Activated T-cell treated with anti-CD3 and anti-CD28 coated beads, Interleukin-2, amount 50 U/mL, for 24 hours (primary cell): ENCODE results near the gene RDH16.

Experiments
- DNase-seq: peaks from one replicate; pipeline ENCODE4 v3.0.0-alpha.2; 2020
- H3K27ac Mint-ChIP-seq: 2 replicates; pipeline ENCODE4 v1.8.0; 2020; ENCODE audit warnings: mild to moderate bottlenecking, mixed read lengths
- H3K27me3 Mint-ChIP-seq: 2 replicates; pipeline ENCODE4 v1.8.0; 2020; ENCODE audit warnings: mixed read lengths
- H3K36me3 Mint-ChIP-seq: 2 replicates; pipeline ENCODE4 v1.8.0; 2020; ENCODE audit warnings: low read depth, mixed read lengths
- H3K4me1 Mint-ChIP-seq: 2 replicates; pipeline ENCODE4 v1.8.0; 2020; ENCODE audit warnings: low read depth, mixed read lengths
- H3K4me3 Mint-ChIP-seq: 2 replicates; pipeline ENCODE4 v1.8.0; 2020; ENCODE audit warnings: mild to moderate bottlenecking, moderate library complexity, mixed read lengths
- H3K9me3 Mint-ChIP-seq: 2 replicates; pipeline ENCODE4 v1.8.0; 2020; ENCODE audit warnings: mixed read lengths

RDH16 gene, protein sequence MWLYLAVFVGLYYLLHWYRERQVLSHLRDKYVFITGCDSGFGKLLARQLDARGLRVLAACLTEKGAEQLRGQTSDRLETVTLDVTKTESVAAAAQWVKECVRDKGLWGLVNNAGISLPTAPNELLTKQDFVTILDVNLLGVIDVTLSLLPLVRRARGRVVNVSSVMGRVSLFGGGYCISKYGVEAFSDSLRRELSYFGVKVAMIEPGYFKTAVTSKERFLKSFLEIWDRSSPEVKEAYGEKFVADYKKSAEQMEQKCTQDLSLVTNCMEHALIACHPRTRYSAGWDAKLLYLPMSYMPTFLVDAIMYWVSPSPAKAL

DNA sequence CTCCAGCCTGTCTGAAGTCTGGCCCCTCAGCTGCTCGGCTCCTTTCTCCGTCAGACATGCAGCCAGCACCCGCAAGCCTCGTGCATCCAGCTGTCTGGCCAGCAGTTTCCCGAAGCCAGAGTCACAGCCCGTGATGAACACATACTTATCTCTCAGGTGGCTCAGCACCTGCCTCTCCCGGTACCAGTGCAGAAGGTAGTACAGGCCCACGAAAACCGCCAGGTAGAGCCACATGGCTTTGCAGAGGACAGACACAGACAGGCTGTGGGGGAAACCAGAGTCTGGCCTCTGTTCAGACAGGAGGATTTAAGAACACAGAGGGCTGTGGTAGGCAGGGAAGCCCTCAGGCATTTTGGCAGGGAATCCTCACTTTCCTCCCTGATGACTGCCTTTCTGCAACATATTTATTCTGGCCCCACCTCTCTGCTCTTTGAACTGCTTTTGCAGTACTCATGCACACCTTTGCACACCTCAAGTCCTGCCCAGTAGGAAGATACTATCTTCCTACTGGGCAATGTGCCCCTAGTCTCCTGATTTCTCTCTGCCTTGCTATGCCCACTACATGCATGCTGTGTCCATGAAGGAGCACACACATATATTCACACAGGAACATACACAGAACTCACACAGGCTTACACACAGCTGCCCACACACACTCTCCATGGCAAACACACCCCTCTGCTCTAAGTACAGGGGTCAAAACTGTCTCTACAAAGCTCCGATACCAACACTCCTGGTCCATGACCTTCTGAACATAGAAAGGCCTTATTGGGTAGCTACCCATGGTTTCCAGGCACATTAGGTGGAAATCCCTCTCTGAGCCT is at the start of gene RDH16:
TSS of gene RDH16 (minus strand) at position 380 of the 824 bp plus-strand sequence. CDS start at position 234, 146 bp downstream.
- DNase-seq, result no peak
- no peak within 1 kb of the TSS for H3K4me3 Mint-ChIP-seq
- no peaks in the 10 kb centered on the region for H3K9me3 Mint-ChIP-seq
- no peaks in the 10 kb centered on the region for H3K36me3 Mint-ChIP-seq
- H3K27me3 Mint-ChIP-seq, result peaks cover 2% of the 10 kb centered on the region
- no peaks in the 10 kb centered on the region for H3K4me1 Mint-ChIP-seq
- no peak within 1 kb of the TSS for H3K27ac Mint-ChIP-seq

DNA sequence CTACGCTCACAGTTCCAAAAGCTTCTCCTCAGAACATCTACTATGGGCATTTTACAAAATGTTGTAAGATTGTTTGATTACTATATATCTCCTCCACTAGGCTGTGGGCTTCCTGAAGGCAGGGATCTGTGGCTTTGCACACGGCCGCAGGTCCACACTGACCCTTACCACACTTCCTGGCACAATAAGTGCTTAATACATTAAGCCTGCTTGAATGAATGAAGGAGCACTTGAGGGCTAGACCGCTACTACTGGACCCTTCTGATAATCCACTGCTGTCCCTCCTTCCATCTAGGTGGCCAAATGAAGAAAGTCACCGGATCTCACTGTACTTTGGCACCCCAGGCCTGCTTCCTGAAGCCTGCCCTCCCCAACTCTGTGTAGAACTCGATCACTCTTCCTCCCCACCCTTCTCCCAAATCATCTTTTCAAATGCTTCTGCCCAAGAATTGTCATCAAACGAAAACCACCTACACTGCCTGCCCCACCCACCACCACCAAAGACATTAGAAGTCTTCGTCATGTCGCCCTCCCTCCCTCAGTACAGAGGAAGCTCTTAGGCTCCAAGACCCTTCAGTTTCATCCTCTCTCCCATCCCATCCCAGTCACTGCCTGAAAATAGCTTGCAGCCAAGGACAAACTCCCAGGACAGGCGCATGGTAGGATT is 49.5 kb upstream of the RDH16 start:
- H3K27ac Mint-ChIP-seq, result peak overlapping the region; percentile 91
- no peak for DNase-seq
- peaks cover 74% of the 10 kb centered on the region for H3K4me1 Mint-ChIP-seq
- peak overlapping the region; percentile 80 for H3K4me3 Mint-ChIP-seq
- no peaks in the 10 kb centered on the region for H3K9me3 Mint-ChIP-seq
- H3K27me3 Mint-ChIP-seq, result no peaks in the 10 kb centered on the region
- peaks cover 39% of the 10 kb centered on the region for H3K36me3 Mint-ChIP-seq

DNA sequence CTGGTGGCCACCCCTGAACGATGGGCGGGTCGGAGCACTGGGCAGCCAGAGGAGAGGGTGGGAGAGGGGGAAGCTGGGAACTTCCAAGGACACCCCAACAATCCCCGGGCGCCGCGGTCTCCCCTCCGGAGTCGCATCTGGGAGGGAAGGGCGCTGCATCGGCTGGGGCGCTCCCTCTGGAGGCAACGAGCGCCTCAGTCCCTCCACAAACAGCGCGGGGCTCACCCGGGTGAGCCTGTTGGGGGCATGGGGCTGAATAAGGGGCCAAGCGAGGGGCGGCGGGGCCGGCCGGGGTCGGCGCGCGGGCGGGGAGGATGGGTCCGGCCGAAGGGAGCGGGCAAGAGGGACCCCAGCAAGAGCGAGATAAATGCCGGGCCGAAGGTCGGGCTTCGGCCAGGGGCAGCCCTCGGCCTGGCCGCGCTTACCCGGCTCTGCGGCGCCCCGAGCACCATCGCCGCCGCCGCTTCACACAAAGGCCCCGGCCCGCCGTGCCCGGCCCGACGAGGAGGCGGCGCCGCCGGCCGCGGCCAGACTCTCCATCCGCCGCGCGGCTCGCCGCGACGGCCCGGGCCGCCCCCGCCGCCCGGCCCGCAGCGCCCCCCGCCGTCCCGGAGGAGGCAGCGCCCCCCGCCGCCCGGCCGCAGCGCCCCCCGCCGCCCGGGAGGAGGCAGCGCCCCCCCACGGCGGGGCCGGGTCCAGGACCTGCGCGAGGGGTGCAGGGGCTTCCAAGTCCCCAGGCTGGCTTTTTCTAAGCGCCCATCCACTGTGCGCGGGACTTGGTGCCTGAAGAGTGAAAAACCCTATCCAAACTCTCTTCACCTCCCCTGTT is 48.8 kb upstream of the RDH16 start, which contains the start of gene ZBTB39:
TSS of gene ZBTB39 (minus strand) at position 567 of the 829 bp plus-strand sequence. CDS start 1,629 bp downstream, outside the sequence.
- peaks cover 46% of the 10 kb centered on the region for H3K36me3 Mint-ChIP-seq
- H3K4me3 Mint-ChIP-seq, result peak within 1 kb of the TSS; percentile 92
- DNase-seq, result peak; percentile 84
- H3K9me3 Mint-ChIP-seq, result no peaks in the 10 kb centered on the region
- peaks cover 74% of the 10 kb centered on the region for H3K4me1 Mint-ChIP-seq
- H3K27me3 Mint-ChIP-seq, result no peaks in the 10 kb centered on the region
- H3K27ac Mint-ChIP-seq, result peak within 1 kb of the TSS; percentile 91

DNA sequence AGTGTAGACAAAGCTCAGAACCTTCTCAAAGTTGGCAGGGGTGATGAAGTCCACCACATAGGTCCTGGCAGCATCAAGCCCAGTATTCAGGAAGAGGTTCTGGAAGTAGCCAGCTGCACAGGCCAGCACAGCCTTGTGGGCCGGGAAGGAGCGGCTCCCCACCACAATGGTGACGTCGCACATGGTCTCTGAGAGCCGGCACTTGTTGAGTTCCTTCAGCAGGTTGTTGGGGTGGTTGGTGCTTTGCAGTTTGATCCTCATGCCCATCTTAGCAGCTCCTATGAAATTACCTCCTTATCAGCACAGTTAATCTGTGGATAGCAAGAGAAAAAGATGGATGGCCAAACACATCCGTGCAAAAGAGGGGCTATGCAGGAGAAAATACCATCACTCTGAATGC is 47.2 kb upstream of the RDH16 start:
- H3K36me3 Mint-ChIP-seq, result peaks cover 62% of the 10 kb centered on the region
- H3K4me3 Mint-ChIP-seq, result peak overlapping the region; percentile 92
- no peak for DNase-seq
- peak overlapping the region; percentile 9 for H3K27ac Mint-ChIP-seq
- no peaks in the 10 kb centered on the region for H3K27me3 Mint-ChIP-seq
- H3K4me1 Mint-ChIP-seq, result peaks cover 77% of the 10 kb centered on the region
- no peaks in the 10 kb centered on the region for H3K9me3 Mint-ChIP-seq

DNA sequence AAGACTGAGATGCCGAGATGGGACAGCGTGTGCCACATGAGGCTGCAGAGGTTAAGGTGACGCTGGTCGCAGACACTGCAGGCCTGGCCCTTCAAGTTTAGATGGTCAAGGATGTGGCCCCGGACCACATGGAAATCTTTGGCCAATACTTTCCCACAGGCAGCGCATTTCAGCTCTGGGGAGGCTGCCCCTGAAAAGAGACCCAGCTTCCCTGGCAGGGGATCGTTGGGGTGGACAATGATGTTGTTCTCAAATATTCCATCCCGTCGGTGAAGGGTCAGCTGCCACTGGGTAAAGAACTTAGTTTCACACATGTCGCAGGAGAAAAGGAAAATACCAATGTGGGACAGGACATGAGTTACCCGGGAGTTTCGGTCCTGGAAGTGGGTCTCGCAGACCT is 46.0 kb upstream of the RDH16 start:
- Mint-ChIP-seq H3K9me3 (no peaks in the 10 kb centered on the region), H3K27ac (no peak overlapping the region), H3K4me3 (no peak overlapping the region), H3K27me3 (no peaks in the 10 kb centered on the region), H3K36me3 (peaks cover 70% of the 10 kb centered on the region), H3K4me1 (peaks cover 83% of the 10 kb centered on the region)
- DNase-seq, result no peak

DNA sequence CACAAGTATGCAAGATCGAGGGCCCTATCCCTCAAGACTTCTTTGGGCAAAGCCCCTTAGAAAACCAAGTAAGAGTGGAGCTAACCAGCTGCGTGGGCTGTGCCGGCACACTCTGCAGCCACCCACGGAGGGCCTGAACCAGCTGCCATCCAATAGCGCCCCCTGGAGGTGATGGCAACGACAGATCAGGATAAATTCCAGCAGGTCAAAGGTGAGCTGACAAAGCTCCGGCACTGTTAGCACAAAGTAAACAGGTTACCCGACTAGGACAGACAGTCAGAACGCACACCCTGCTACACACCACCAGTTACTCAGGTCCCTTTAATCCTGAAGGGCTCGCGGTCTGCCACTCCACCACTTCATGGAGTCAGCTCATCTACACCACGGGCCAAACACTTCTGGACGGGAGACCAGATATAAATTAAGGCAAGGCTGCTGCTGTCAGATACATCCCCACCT is 44.1 kb upstream of the RDH16 start:
- H3K27me3 Mint-ChIP-seq, result no peaks in the 10 kb centered on the region
- peaks cover 75% of the 10 kb centered on the region for H3K4me1 Mint-ChIP-seq

DNA sequence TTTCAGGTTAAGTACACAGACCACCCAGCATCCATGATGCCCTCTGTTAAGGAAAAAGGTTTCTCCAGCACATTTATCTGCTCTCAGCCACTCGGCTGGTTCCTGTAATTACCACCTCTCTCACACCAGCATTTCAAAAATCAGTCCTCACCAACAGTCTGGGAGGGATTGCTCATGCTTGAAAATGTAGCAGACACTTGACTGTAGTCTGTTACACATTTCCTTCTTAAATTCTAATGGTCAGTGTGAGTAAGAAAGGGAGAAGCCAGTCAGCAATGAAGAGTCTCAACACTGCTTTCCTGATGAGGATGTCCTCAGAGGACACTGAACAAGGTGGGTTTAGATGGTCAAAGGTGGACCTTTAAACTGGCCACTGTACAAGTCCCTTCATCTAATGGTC is 43.0 kb upstream of the RDH16 start:
- DNase-seq, result no peak
- Mint-ChIP-seq H3K36me3 (peaks cover 94% of the 10 kb centered on the region), H3K4me1 (peaks cover 71% of the 10 kb centered on the region), H3K27me3 (no peaks in the 10 kb centered on the region), H3K9me3 (no peaks in the 10 kb centered on the region), H3K4me3 (peak overlapping the region; percentile 14), H3K27ac (peak overlapping the region; percentile 76)

More for the DNA sequence above, 44.1 kb upstream of the RDH16 start:
- peak overlapping the region; percentile 52 for H3K27ac Mint-ChIP-seq
- peaks cover 89% of the 10 kb centered on the region for H3K36me3 Mint-ChIP-seq
- peak; percentile 77 for DNase-seq
- H3K9me3 Mint-ChIP-seq, result no peaks in the 10 kb centered on the region
- peak overlapping the region; percentile 37 for H3K4me3 Mint-ChIP-seq

DNA sequence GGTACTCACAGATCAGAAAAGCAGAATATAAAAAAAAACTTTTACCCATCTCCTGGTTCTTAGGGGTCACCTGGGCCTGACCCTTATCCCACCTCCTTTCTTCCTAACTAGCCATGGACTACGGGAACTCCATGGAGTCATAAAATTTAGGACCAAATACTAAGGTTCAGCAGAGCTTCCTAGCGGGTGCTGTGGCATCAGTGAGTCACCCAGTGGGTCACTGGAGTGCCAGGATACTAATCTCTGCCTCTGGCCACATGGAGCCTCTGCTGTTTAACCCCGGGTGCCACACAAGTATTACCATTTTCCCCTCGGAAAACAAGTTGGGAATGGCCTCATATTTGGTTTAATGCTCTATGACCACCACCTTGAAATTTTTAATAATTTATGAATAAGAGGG is 42.0 kb upstream of the RDH16 start:
- DNase-seq, result no peak
- Mint-ChIP-seq H3K27me3 (no peaks in the 10 kb centered on the region), H3K27ac (peak overlapping the region; percentile 80), H3K4me1 (peaks cover 62% of the 10 kb centered on the region), H3K36me3 (peaks cover 88% of the 10 kb centered on the region), H3K4me3 (peak overlapping the region; percentile 25), H3K9me3 (no peaks in the 10 kb centered on the region)

DNA sequence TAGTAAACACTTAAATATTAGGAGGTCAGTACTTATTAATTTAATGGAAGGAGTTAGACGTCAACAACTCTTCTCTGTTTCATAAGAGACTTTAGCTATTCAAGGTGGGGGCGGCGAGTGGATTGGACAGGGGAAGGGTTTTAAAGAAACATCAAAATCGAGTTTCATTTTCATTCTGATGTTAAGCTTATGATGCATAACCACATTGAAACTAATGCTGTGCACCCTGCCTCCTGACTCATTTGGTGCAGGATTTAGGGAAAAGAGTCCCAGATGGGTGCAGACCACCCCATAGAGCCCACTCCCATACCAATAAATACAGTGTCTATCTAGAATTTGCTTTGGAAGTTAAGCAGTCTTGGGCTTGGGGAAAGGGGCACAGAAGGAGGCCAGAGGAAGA is 41.6 kb upstream of the RDH16 start:
- no peaks in the 10 kb centered on the region for H3K27me3 Mint-ChIP-seq
- peak; percentile 47 for DNase-seq
- peak overlapping the region; percentile 25 for H3K4me3 Mint-ChIP-seq
- peaks cover 57% of the 10 kb centered on the region for H3K4me1 Mint-ChIP-seq
- peaks cover 83% of the 10 kb centered on the region for H3K36me3 Mint-ChIP-seq
- H3K9me3 Mint-ChIP-seq, result no peaks in the 10 kb centered on the region
- peak overlapping the region; percentile 80 for H3K27ac Mint-ChIP-seq

DNA sequence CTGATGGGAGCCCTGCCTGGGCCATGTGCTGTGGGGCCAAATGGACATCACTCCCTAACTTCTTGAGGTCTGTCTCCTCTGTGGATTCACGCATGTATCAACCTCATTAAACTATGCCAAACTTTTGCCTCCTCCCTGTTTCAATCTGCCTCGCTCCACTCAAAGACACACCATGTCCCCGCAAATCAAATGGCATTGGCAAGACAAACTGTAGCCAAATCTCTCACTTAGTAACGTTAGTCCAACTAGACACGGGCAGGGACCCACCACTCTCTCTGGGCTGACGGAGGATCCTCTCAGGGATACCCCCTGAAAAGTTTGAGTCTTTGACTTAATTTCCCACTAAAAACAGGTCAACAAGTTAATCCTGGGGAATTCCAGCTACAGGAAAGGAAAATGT is 40.9 kb upstream of the RDH16 start:
- no peak for DNase-seq
- Mint-ChIP-seq H3K9me3 (no peaks in the 10 kb centered on the region), H3K27me3 (no peaks in the 10 kb centered on the region), H3K4me3 (peak overlapping the region; percentile 25), H3K36me3 (peaks cover 77% of the 10 kb centered on the region), H3K27ac (peak overlapping the region; percentile 80), H3K4me1 (peaks cover 52% of the 10 kb centered on the region)

DNA sequence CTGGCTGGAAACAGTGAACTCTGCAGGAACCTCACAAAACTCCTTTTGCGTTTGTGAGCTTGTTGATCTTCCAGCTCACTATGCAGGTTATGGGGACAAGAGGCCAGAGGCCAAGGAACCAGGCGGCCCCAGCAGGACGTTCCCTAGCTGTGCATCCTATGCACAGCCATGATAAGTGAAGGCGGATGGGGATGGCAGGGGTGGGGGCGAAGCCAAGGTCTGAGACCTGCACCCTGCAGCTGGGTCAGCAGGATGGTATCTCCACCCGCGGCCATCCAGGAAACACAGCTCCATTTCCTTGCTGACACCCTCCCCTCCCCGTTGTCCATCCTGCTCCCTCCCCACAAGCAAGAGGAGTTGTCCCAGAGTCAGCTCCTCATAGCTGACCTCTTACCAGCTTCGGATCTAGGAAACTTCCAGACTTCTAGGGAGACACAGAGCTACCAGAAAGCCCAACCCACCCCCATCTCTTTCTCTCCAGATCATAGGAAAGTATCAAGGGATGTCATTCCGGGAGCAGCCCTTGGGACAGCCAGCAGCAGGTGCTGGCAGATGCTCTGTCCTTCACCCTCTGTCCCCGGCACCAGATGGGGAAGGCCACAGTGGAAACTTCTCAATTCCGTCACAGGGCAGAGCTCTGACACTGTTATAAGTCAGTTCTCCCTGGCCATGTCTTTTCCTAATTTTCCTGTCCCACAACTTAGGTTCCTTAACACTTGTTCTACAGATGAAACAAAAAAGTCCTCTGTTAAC is 39.6 kb upstream of the RDH16 start:
- Mint-ChIP-seq H3K27ac (peak overlapping the region; percentile 23), H3K9me3 (no peaks in the 10 kb centered on the region)

DNA sequence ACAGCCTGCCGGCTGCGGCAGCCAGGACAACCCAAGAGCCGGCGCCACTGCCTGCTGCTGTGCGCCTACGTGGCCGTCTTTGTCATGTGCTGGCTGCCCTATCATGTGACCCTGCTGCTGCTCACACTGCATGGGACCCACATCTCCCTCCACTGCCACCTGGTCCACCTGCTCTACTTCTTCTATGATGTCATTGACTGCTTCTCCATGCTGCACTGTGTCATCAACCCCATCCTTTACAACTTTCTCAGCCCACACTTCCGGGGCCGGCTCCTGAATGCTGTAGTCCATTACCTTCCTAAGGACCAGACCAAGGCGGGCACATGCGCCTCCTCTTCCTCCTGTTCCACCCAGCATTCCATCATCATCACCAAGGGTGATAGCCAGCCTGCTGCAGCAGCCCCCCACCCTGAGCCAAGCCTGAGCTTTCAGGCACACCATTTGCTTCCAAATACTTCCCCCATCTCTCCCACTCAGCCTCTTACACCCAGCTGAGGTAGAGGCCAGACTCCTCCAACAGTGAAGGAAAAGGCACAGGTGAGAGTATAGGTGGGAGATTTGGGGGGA is 38.6 kb upstream of the RDH16 start:
- Mint-ChIP-seq H3K36me3 (peaks cover 54% of the 10 kb centered on the region), H3K9me3 (no peaks in the 10 kb centered on the region), H3K27ac (peak overlapping the region; percentile 3), H3K4me3 (no peak overlapping the region), H3K27me3 (no peaks in the 10 kb centered on the region), H3K4me1 (peaks cover 44% of the 10 kb centered on the region)
- DNase-seq, result no peak

More for the DNA sequence above, 39.6 kb upstream of the RDH16 start:
- no peaks in the 10 kb centered on the region for H3K27me3 Mint-ChIP-seq
- peaks cover 63% of the 10 kb centered on the region for H3K36me3 Mint-ChIP-seq
- H3K4me1 Mint-ChIP-seq, result peaks cover 45% of the 10 kb centered on the region
- no peak for DNase-seq
- no peak overlapping the region for H3K4me3 Mint-ChIP-seq
